Measurements from ENCODE around the gene SH3RF3. TPM values are rescaled to one million over a fixed set of nuclear protein-coding genes. Genes with fewer than 3 reads are reported as not detected.

The SH3RF3 gene
- total RNA-seq, 2 donors from 2014 or later: 37.4 to 61.7 TPM

DNA sequence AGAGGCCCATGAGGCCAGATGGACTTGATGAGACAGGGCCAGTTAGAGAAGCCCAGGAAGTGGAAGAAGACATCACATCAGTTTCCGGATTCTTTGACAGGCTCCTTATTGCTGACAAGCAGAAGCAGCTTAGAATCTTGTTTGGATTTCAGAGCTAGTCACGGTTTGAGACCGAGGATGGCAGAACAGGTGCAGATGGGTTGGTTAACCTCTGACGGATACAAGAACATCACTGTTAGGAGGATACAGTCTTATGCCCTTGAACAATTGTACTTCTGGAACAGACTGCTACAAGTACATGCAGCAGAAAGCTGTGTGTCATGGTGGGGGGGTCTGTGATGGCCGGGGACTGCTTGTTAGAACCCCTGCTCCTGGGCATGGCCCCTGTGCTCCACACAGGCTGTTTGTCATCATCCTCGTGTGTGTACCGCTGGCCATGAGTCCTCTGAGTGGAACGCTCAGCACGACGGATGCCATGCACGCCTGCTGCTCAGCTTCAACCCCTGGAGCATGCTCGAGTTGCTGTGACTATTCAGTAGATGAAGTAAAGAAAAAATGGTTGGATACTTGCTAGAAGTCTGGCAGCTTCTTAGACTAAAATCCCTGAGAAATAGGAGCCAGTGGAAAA, 217.7 kb downstream of the SH3RF3 start:
- peaks cover 25 to 76% of the 10 kb centered on the region in 2 donors for H3K4me1 ChIP-seq (ENCODE audit: control insufficient read depth in 1 of 2, low read depth in 2 of 2)
- H3K9me3 ChIP-seq: no peaks in the 10 kb centered on the region
- no peaks in the 10 kb centered on the region for H3K27me3 ChIP-seq (replicated peaks; ENCODE audit: insufficient read depth)
- TF ChIP-seq, protein P1, sequence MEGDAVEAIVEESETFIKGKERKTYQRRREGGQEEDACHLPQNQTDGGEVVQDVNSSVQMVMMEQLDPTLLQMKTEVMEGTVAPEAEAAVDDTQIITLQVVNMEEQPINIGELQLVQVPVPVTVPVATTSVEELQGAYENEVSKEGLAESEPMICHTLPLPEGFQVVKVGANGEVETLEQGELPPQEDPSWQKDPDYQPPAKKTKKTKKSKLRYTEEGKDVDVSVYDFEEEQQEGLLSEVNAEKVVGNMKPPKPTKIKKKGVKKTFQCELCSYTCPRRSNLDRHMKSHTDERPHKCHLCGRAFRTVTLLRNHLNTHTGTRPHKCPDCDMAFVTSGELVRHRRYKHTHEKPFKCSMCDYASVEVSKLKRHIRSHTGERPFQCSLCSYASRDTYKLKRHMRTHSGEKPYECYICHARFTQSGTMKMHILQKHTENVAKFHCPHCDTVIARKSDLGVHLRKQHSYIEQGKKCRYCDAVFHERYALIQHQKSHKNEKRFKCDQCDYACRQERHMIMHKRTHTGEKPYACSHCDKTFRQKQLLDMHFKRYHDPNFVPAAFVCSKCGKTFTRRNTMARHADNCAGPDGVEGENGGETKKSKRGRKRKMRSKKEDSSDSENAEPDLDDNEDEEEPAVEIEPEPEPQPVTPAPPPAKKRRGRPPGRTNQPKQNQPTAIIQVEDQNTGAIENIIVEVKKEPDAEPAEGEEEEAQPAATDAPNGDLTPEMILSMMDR (IDR thresholded peaks at IDR 0.05): no peak
- no peak overlapping the region for H3K27ac ChIP-seq
- no peaks in the 10 kb centered on the region for H3K36me3 ChIP-seq
- DNase-seq (ENCODE audit: low spot score) (no peak), ATAC-seq (ENCODE audit: insufficient number of reproducible peaks, low FRiP score, low read depth) (no peak)
- no peak overlapping the region for H3K4me3 ChIP-seq

DNA sequence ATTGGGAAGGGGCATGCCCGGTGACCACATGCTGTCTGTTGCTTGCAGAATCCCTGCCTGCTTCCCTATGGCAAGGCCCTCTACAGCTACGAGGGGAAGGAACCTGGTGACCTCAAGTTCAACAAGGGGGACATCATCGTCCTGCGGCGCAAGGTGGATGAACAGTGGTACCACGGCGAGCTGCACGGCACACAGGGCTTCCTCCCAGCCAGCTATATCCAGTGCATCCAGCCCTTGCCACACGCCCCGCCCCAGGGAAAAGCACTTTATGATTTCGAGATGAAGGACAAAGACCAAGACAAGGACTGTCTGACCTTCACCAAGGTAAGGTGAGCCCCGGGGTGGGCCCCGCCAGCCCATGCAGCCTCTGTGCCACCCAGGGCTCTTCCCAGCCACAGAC, 218.6 kb downstream of the SH3RF3 start:
- ATAC-seq (ENCODE audit: insufficient number of reproducible peaks, low FRiP score, low read depth) (no peak), DNase-seq (ENCODE audit: low spot score) (no peak)
- no peaks in the 10 kb centered on the region for H3K36me3 ChIP-seq
- peaks cover 26 to 78% of the 10 kb centered on the region in 2 donors for H3K4me1 ChIP-seq (ENCODE audit: control insufficient read depth in 1 of 2, low read depth in 2 of 2)
- H3K27ac ChIP-seq: no peak overlapping the region
- TF ChIP-seq, protein P1 (IDR thresholded peaks at IDR 0.05): no peak
- no peaks in the 10 kb centered on the region for H3K9me3 ChIP-seq
- H3K4me3 ChIP-seq: no peak overlapping the region
- no peaks in the 10 kb centered on the region for H3K27me3 ChIP-seq (replicated peaks; ENCODE audit: insufficient read depth)

DNA sequence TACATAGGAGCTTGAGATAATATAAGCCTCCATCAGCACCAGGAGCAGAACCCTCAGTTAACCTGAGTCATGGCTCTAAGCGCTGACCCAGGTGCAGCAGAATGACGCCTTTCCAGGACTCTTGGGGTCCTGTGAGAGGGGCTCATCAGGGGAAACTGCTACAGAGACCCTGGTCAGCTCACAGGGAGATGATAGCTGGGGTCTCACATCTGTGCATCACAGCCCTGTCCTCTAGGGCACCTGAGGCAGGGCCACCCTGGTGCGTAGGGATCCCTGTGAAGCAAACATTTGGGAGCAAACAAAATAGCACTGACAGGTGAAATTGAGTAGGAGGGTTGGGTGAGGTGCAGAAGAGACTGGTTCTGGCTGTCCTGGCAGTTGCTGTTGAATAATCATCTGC, 219.2 kb downstream of the SH3RF3 start:
- DNase-seq (ENCODE audit: low spot score) (no peak), ATAC-seq (ENCODE audit: insufficient number of reproducible peaks, low FRiP score, low read depth) (no peak)

DNA sequence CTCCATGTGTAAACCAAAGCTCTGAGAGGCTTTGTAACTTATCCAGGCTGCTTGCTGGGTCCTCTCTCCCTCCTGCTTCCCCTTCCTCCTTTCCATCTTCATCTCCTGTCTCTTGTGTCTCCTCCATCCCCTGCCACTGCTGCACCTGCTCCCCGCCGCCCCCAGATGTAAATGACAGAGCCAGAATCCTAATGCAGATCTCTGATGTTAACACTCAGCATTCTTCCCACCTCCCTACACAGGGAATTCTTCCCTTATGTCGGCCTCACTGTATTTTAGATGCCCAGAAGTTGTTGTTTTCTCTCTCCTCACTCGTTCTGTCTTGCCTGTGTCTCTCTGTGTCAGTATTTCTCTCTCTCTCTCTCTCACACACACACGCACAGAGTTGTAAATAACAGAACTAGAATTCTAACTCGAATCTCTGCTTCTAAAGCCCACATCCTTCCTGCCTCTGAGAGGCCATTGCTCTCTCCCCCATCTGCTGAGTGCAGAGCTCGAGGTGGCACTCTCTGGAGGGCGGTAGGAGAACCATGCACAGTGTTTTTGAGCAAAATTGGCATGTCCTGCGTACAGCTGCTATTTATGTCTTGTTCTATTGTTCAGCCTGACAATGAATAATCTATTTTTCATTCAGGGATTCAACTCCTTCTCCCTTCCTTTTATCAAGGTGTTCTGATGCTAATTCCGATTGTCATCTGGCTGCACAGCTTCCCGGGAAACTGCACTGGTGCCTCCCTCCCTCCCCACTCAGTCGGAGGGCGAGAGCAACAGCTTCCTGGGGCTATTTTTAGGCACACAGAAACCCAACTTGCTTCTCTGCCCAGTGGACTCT, 219.9 kb downstream of the SH3RF3 start:
- H3K36me3 ChIP-seq: no peaks in the 10 kb centered on the region
- no peak for ATAC-seq (ENCODE audit: insufficient number of reproducible peaks, low FRiP score, low read depth)

More for the DNA sequence above, 219.2 kb downstream of the SH3RF3 start:
- Histone ChIP-seq H3K4me3 (no peak overlapping the region), H3K27me3 (replicated peaks; ENCODE audit: insufficient read depth) (no peaks in the 10 kb centered on the region), H3K27ac (no peak overlapping the region), H3K4me1 (ENCODE audit: control insufficient read depth in 1 of 2, low read depth in 2 of 2) (peaks cover 26 to 78% of the 10 kb centered on the region in 2 donors), H3K36me3 (no peaks in the 10 kb centered on the region), H3K9me3 (no peaks in the 10 kb centered on the region)
- TF ChIP-seq, protein P1 (IDR thresholded peaks at IDR 0.05): no peak

More for the DNA sequence above, 219.9 kb downstream of the SH3RF3 start:
- no peak for DNase-seq (ENCODE audit: low spot score)
- H3K9me3 ChIP-seq: no peaks in the 10 kb centered on the region
- H3K4me1 ChIP-seq (ENCODE audit: control insufficient read depth in 1 of 2, low read depth in 2 of 2): peaks cover 26 to 75% of the 10 kb centered on the region in 2 donors
- TF ChIP-seq, protein P1 (IDR thresholded peaks at IDR 0.05): no peak
- no peak overlapping the region for H3K4me3 ChIP-seq
- no peaks in the 10 kb centered on the region for H3K27me3 ChIP-seq (replicated peaks; ENCODE audit: insufficient read depth)
- no peak overlapping the region for H3K27ac ChIP-seq

Measured in thoracic aorta (tissue), 2 donors.